Peyer's patch (tissue), 4 donors: ENCODE measurements around the gene NCBP1. TPM values are rescaled to one million over a fixed set of nuclear protein-coding genes. Genes with fewer than 3 reads are reported as not detected.
A peak's percentile ranks its signal among the peaks of the same experiment; 100 is the strongest.
"Not testable (repeated sequence)": the region's sequence is repeated elsewhere in the genome, so short reads cannot be mapped to it uniquely, and the experiment has no call there.

ENCODE experiments used
- DNase-seq, 3 donors: peaks; one replicate each; pipeline ENCODE4 v3.0.0-alpha.2; 2017 to 2019
- H3K27ac ChIP-seq, 4 donors: fragments of 200-600 bp; sonication (generic); one replicate each; pipeline ENCODE4 v1.5.1; 2016 to 2019
- H3K27me3 ChIP-seq, 2 donors: fragments of 200-600 bp; sonication (generic); one replicate each; pipeline ENCODE4 v1.5.1; 2019
- H3K36me3 ChIP-seq, 3 donors: fragments of 200-600 bp; sonication (generic); one replicate each; pipeline ENCODE4 v1.5.1; 2016 to 2019
- H3K4me1 ChIP-seq, 4 donors: fragments of 200-600 bp; sonication (generic); one replicate each; pipeline ENCODE4 v1.5.1; 2016 to 2019
- H3K4me3 ChIP-seq, 4 donors: fragments of 200-600 bp; sonication (generic); 1 replicate in 3 of 4; 2 replicates in 1 of 4; pipeline ENCODE4 v1.5.1; 2016 to 2019; ENCODE audit warnings: mild to moderate bottlenecking in 1 of 4
- H3K9me3 ChIP-seq, 4 donors: fragments of 200-600 bp; sonication (generic); one replicate each; pipeline ENCODE4 v1.5.1; 2016 to 2019; ENCODE audit warnings: mild to moderate bottlenecking in 1 of 4
- POLR2A ChIP-seq, 2 donors: fragments of 450-650 bp; IDR thresholded peaks; one replicate each; pipeline ENCODE4 v1.5.1; 2017; ENCODE audit warnings: antibody characterized with exemption in 2 of 2, mild to moderate bottlenecking in 2 of 2, moderate library complexity in 2 of 2
- total RNA-seq, 4 donors: library from RNA; depleted of rRNA; stranded (reverse); fragments of >200 nt; gene quantifications; one replicate each; pipeline ENCODE4 v1.1.0, GENCODE V29; 2016
- TF ChIP-seq, protein P1 (sequence below), 6 experiments: fragments of 450-650 bp in 4 of 6; fragments of 200-600 bp in 2 of 6; sonication (generic) in 1 of 6; IDR thresholded peaks; one replicate each; pipeline ENCODE4 v1.5.1; 2017 to 2019; ENCODE audit warnings: antibody characterized with exemption in 6 of 6, mild to moderate bottlenecking in 3 of 6, moderate library complexity in 1 of 6

Gene NCBP1
- total RNA-seq, 4 donors from 2014 or later = 26.3 to 61.1 (median 28.1) TPM

DNA sequence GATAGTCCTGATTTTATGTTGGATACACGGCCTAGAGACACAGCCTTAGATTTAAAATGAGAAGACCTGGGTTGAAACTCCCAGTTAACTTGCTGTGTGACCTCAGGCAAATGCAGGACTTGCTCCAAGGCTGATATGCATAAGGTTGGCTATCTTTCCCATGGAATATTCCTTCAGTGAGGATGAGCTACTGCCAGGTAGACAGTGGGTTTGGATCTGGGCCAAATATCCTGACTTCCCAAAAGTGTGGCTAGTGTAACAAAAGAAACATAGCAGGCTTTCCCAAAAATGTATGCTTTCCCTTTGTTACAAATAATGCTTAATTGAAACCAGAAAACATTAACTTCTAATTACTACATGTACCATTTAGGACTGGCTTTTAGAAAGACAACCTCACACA, 64.2 kb downstream of the NCBP1 start:
- DNase-seq = no peak
- H3K9me3 ChIP-seq = no peaks in the 10 kb centered on the region
- peak overlapping the region in 3 of 4 donors; percentile 69 to 97 (median 88) for H3K4me3 ChIP-seq
- H3K4me1 ChIP-seq = peaks cover 0 to 30% (median 9%) of the 10 kb centered on the region in 4 donors
- no peaks in the 10 kb centered on the region for H3K27me3 ChIP-seq
- H3K27ac ChIP-seq = peak overlapping the region; percentile 90 to 98 (median 94)
- TF ChIP-seq, protein P1, sequence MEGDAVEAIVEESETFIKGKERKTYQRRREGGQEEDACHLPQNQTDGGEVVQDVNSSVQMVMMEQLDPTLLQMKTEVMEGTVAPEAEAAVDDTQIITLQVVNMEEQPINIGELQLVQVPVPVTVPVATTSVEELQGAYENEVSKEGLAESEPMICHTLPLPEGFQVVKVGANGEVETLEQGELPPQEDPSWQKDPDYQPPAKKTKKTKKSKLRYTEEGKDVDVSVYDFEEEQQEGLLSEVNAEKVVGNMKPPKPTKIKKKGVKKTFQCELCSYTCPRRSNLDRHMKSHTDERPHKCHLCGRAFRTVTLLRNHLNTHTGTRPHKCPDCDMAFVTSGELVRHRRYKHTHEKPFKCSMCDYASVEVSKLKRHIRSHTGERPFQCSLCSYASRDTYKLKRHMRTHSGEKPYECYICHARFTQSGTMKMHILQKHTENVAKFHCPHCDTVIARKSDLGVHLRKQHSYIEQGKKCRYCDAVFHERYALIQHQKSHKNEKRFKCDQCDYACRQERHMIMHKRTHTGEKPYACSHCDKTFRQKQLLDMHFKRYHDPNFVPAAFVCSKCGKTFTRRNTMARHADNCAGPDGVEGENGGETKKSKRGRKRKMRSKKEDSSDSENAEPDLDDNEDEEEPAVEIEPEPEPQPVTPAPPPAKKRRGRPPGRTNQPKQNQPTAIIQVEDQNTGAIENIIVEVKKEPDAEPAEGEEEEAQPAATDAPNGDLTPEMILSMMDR (IDR thresholded peaks at IDR 0.05) = no peak
- TF ChIP-seq POLR2A (IDR thresholded peaks at IDR 0.05) = no peak
- peaks cover 0 to 5% (median 0%) of the 10 kb centered on the region in 3 donors for H3K36me3 ChIP-seq

DNA sequence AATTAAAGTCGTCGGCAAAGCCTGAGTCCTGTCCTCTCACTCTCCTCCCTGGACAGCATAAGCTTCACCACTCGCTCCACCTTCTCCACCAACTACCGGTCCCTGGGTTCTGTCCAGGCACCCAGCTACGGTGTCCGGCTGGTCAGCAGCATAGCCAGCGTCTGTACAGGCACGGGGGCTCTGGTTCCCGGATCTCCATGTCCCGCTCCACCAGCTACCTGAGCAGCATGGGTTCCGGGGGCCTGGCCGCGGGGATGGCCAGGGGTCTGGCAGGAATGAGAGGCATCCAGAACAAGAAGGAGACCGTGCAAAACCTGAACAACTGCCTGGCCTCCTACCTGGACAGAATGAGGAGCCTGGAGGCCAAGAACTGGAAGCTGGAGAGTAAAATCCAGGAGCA, 65.2 kb downstream of the NCBP1 start:
- TF ChIP-seq, protein P1 (IDR thresholded peaks at IDR 0.05) = no peak
- no peak for TF ChIP-seq POLR2A (IDR thresholded peaks at IDR 0.05)
- no peak for DNase-seq
- Histone ChIP-seq H3K27ac (no peak overlapping the region), H3K36me3 (no peaks in the 10 kb centered on the region), H3K4me1 (peaks cover 0 to 27% (median 9%) of the 10 kb centered on the region in 4 donors), H3K4me3 (no peak overlapping the region), H3K9me3 (no peaks in the 10 kb centered on the region), H3K27me3 (no peaks in the 10 kb centered on the region)

DNA sequence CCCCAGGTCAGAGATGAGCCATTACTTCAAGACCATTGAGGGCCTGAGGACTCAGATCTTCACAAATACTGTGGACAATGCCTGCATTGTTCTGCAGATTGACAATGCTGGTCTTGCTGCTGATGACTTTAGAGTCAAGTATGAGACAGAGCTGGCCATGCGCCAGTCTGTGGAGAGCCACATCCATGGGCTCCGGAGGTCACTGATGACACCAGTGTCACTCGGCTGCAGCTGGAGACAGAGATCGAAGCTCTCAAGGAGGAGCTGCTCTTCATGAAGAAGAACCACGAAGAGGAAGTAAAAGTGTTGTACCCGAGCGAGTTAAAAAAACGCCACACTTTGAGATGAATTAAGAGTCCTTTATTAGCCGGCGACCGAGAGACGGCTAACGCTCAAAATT, 65.7 kb downstream of the NCBP1 start:
- not testable (repeated sequence) for H3K4me3 ChIP-seq, H3K36me3 ChIP-seq, H3K9me3 ChIP-seq, H3K27me3 ChIP-seq, H3K27ac ChIP-seq
- DNase-seq = peak in 1 of 3 donors; percentile 30
- peaks cover 0 to 24% (median 9%) of the 10 kb centered on the region in 4 donors for H3K4me1 ChIP-seq

DNA sequence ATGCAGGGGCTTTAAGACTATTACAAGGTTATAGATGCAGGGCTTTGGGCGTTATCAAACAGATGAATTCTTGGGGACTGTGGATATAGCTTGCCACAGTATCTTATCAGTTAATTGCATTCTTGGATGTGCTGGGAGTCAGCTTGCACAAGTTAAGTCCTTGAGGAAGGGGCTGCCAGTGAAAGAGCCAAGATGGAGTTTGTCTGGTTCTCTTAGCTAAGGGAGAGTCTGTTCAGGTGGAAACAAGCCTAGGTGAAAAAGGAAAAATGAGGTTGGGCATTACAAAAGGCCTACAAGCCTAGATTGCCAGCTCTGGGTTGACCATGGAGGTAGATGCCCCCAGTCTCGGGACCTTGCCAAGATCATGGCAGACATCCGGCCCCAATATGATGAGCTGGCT, 66.2 kb downstream of the NCBP1 start:
- H3K4me3 ChIP-seq, H3K9me3 ChIP-seq, H3K27ac ChIP-seq, DNase-seq, H3K27me3 ChIP-seq, H3K36me3 ChIP-seq: not testable (repeated sequence)
- H3K4me1 ChIP-seq = peaks cover 0 to 19% (median 9%) of the 10 kb centered on the region in 4 donors

DNA sequence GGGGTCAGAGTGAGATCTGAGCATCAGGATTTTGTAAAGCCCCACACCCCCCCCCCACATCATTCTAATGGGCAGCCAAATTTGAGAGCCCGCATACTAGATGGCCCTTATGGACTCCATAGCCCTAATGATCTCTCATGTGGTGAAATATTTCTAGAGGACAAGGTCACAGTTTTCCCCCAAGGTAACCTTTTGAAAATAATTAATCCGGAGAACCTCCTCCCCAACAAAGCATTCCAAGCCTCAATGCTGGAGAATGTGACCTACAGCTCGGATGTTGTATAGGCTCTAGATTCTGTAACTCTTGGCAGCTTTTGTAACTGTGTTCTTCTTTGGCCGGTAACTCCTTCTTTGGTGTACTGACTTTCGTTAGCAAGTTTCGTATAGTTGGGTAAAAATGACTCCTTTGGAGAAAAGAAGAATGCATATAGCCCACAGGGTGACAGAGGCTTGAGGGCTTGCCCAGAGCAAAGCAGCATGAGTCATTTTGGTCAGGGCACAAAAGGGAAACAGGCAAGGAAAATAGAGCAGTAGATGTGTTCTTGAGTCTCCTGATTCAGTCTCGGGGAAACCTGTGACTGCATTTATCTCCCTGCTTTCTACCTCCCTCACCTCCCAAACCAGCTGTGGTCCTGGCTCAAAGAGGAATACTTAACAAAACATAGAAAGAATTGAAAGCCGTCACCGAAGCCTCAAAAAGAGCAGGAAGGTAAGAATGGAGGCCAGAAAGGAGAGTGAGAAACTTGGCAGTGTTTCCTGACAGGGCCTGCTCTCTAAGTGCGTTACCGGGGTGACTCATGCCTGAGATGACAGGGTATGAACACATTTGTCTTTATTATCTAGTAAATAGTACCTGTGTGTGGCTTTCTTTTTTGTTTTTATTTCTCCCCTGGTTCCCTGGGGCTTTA, 70.1 kb downstream of the NCBP1 start:
- DNase-seq = peak in 1 of 3 donors; percentile 61
- Histone ChIP-seq H3K4me3 (no peak overlapping the region), H3K4me1 (peaks cover 0 to 4% (median 0%) of the 10 kb centered on the region in 4 donors), H3K27me3 (no peaks in the 10 kb centered on the region), H3K27ac (peak overlapping the region in 2 of 4 donors; percentile 13 to 55), H3K36me3 (no peaks in the 10 kb centered on the region), H3K9me3 (no peaks in the 10 kb centered on the region)
- no peak for TF ChIP-seq POLR2A (IDR thresholded peaks at IDR 0.05)
- TF ChIP-seq, protein P1 (IDR thresholded peaks at IDR 0.05) = no peak

DNA sequence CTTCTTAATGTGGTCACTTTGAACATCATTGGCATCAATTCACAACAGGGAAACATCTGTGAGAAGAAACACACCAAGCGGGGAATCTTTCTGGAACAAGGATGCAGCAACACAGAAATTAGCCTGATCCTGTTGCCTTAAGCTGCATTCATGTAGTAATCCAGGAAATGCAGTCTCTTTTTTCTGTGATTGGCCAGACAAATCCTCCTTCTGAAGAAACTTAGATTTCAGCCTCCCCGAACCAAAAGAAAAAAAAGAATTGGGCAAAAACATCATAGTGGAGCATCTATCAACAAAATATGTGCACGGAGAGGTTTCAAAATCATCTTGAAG, 70.7 kb downstream of the NCBP1 start:
- Histone ChIP-seq H3K9me3 (no peaks in the 10 kb centered on the region), H3K4me1 (peaks cover 0 to 4% (median 0%) of the 10 kb centered on the region in 4 donors), H3K27ac (no peak overlapping the region), H3K4me3 (no peak overlapping the region), H3K36me3 (no peaks in the 10 kb centered on the region), H3K27me3 (no peaks in the 10 kb centered on the region)
- DNase-seq = no peak
- TF ChIP-seq POLR2A (IDR thresholded peaks at IDR 0.05) = no peak
- TF ChIP-seq, protein P1 (IDR thresholded peaks at IDR 0.05) = no peak
